Thoracic aorta (tissue), 2 donors: ENCODE data around the gene GALNT11. TPM values are rescaled to one million over a fixed set of nuclear protein-coding genes. Genes with fewer than 3 reads are reported as not detected.

Experiments
- ATAC-seq: fragments of 150-250 bp; one replicate; pipeline ENCODE4 v1.8.0; 2017; ENCODE audit warnings: low read depth; ENCODE audit not compliant: insufficient number of reproducible peaks, low FRiP score
- DNase-seq: peaks from one replicate; pipeline ENCODE4 v3.0.0-alpha.2; 2020; ENCODE audit warnings: low spot score
- H3K27ac ChIP-seq, 2 donors: fragments of 200-600 bp; sonication (generic); 1 replicate in 1 of 2; 2 replicates in 1 of 2; pipeline ENCODE4 v1.5.1; 2016; ENCODE audit warnings: mild to moderate bottlenecking in 2 of 2, moderate library complexity in 2 of 2
- H3K27me3 ChIP-seq: fragments of 200-600 bp; sonication (generic); replicated peaks from 2 replicates; pipeline ENCODE4 v1.6.0; 2016; ENCODE audit warnings: mild to moderate bottlenecking; ENCODE audit not compliant: insufficient read depth
- H3K36me3 ChIP-seq: fragments of 200-600 bp; sonication (generic); one replicate; pipeline ENCODE4 v1.5.1; 2016
- H3K4me1 ChIP-seq, 2 donors: fragments of 200-600 bp; sonication (generic); 1 replicate in 1 of 2; 2 replicates in 1 of 2; pipeline versions ENCODE4 v1.5.1 to v1.6.0; 2016; ENCODE audit warnings: low read depth in 2 of 2, mild to moderate bottlenecking in 1 of 2; ENCODE audit not compliant: control insufficient read depth in 1 of 2
- H3K4me3 ChIP-seq: fragments of 200-600 bp; sonication (generic); 2 replicates; pipeline ENCODE4 v1.5.1; 2016; ENCODE audit warnings: mild to moderate bottlenecking
- H3K9me3 ChIP-seq: fragments of 200-600 bp; sonication (generic); 2 replicates; pipeline ENCODE4 v1.5.1; 2016
- CTCF ChIP-seq: fragments of 200-600 bp; sonication (generic); IDR thresholded peaks from one replicate; pipeline ENCODE4 v1.5.1; 2019; ENCODE audit warnings: antibody characterized with exemption
- total RNA-seq, 2 donors: library from RNA; depleted of rRNA; stranded (reverse); fragments of >200 nt; gene quantifications; one replicate each; pipeline versions ENCODE4 v1.1.0 to v1.2.3, GENCODE V29; 2016

Gene GALNT11
- total RNA-seq, 2 donors from 2014 or later: 30.1 to 47.7 TPM

- Histone ChIP-seq H3K36me3 (no peaks in the 10 kb centered on the region), H3K4me3 (no peak overlapping the region), H3K27ac (no peak overlapping the region), H3K4me1 (peaks cover 5 to 7% of the 10 kb centered on the region in 2 donors), H3K9me3 (peaks cover 8% of the 10 kb centered on the region), H3K27me3 (no peaks in the 10 kb centered on the region)
- DNase-seq (no peak), ATAC-seq (no peak)
- TF ChIP-seq CTCF: no peak
These were observed 22.6 kb downstream of the GALNT11 start for GRCh38 chr7:152048051-152048450.

GRCh38 chr7:152050547-152050971 lies 25.1 kb downstream of the GALNT11 start:
- DNase-seq (no peak), ATAC-seq (no peak)
- H3K27ac ChIP-seq: no peak overlapping the region

GRCh38 chr7:152051968-152052367 lies 26.5 kb downstream of the GALNT11 start:
- Histone ChIP-seq H3K36me3 (no peaks in the 10 kb centered on the region), H3K27me3 (no peaks in the 10 kb centered on the region), H3K9me3 (peaks cover 3% of the 10 kb centered on the region)

More at GRCh38 chr7:152050547-152050971, 25.1 kb downstream of the GALNT11 start:
- no peak for TF ChIP-seq CTCF
- no peak overlapping the region for H3K4me3 ChIP-seq
- no peaks in the 10 kb centered on the region for H3K27me3 ChIP-seq
- peaks cover 3% of the 10 kb centered on the region for H3K9me3 ChIP-seq
- H3K4me1 ChIP-seq: peaks cover 5 to 7% of the 10 kb centered on the region in 2 donors
- H3K36me3 ChIP-seq: no peaks in the 10 kb centered on the region

GRCh38 chr7:152052771-152053170 lies 27.3 kb downstream of the GALNT11 start:
- no peaks in the 10 kb centered on the region for H3K27me3 ChIP-seq
- ATAC-seq: no peak

More at GRCh38 chr7:152051968-152052367, 26.5 kb downstream of the GALNT11 start:
- ATAC-seq (no peak), DNase-seq (no peak)
- TF ChIP-seq CTCF: no peak
- Histone ChIP-seq H3K4me1 (peaks cover 5 to 7% of the 10 kb centered on the region in 2 donors), H3K27ac (no peak overlapping the region), H3K4me3 (no peak overlapping the region)

More at GRCh38 chr7:152052771-152053170, 27.3 kb downstream of the GALNT11 start:
- Histone ChIP-seq H3K4me3 (no peak overlapping the region), H3K4me1 (peaks cover 5 to 7% of the 10 kb centered on the region in 2 donors), H3K9me3 (peaks cover 3% of the 10 kb centered on the region), H3K36me3 (no peaks in the 10 kb centered on the region), H3K27ac (no peak overlapping the region)
- no peak for TF ChIP-seq CTCF
- no peak for DNase-seq
